Fibroblast of the aortic adventitia (primary cell): ENCODE results near the gene TBC1D22A. TPM values are rescaled to one million over a fixed set of nuclear protein-coding genes. Genes with fewer than 3 reads are reported as not detected.

Source experiments
- DNase-seq: peaks from one replicate; pipeline ENCODE4 v3.0.0-alpha.2; 2010; ENCODE audit warnings: low read depth
- H3K4me3 ChIP-seq: 2 replicates; pipeline ENCODE4 v1.5.1; 2011; ENCODE audit warnings: low read depth, mild to moderate bottlenecking, control low read depth, low read length, moderate library complexity
- total RNA-seq: library from RNA; depleted of rRNA; stranded (reverse); fragments of >200 nt; gene quantifications from 2 replicates; pipeline ENCODE4 v1.2.3, GENCODE V29; 2012; ENCODE audit warnings: low replicate concordance
- TF ChIP-seq, protein P1 (sequence below): IDR thresholded peaks from 2 replicates; pipeline ENCODE4 v1.5.1; 2011; ENCODE audit warnings: mild to moderate bottlenecking, low read length, control low read depth, inconsistent platforms; ENCODE audit not compliant: insufficient read depth

Gene TBC1D22A
- total RNA-seq, 1 donor, result 13.8 TPM

GRCh38 chr22:46962406-46962805 is 200.0 kb downstream of the TBC1D22A start:
- DNase-seq, result no peak
- H3K4me3 ChIP-seq, result no peak overlapping the region
- TF ChIP-seq, protein P1, sequence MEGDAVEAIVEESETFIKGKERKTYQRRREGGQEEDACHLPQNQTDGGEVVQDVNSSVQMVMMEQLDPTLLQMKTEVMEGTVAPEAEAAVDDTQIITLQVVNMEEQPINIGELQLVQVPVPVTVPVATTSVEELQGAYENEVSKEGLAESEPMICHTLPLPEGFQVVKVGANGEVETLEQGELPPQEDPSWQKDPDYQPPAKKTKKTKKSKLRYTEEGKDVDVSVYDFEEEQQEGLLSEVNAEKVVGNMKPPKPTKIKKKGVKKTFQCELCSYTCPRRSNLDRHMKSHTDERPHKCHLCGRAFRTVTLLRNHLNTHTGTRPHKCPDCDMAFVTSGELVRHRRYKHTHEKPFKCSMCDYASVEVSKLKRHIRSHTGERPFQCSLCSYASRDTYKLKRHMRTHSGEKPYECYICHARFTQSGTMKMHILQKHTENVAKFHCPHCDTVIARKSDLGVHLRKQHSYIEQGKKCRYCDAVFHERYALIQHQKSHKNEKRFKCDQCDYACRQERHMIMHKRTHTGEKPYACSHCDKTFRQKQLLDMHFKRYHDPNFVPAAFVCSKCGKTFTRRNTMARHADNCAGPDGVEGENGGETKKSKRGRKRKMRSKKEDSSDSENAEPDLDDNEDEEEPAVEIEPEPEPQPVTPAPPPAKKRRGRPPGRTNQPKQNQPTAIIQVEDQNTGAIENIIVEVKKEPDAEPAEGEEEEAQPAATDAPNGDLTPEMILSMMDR, result no peak

- no peak for DNase-seq
- TF ChIP-seq, protein P1, result no peak
- H3K4me3 ChIP-seq, result no peak overlapping the region
These were observed 201.5 kb downstream of the TBC1D22A start for GRCh38 chr22:46963672-46964545.

- TF ChIP-seq, protein P1, result no peak
- DNase-seq, result no peak
- no peak overlapping the region for H3K4me3 ChIP-seq
These were observed 202.5 kb downstream of the TBC1D22A start for GRCh38 chr22:46964773-46965550.

GRCh38 chr22:46965555-46966494 is 203.4 kb downstream of the TBC1D22A start:
- TF ChIP-seq, protein P1, result no peak
- no peak overlapping the region for H3K4me3 ChIP-seq
- DNase-seq, result no peak

DNA sequence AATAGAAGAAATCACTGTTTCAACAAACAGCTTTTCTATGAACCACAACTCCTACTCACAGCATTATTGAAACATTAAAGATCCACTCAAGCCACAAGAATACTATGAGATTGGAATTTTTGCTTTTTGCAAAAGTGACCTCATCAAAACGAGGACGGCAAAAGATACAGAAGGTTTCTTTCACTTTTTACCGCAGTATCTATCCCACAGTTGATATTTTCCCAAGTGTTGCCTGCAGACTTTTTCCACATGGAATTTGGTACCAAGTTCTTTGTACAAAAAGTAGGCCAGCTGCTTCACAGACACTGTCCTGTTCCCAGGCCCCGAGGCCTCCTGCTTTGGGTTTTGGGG is 204.0 kb downstream of the TBC1D22A start:
- H3K4me3 ChIP-seq, result no peak overlapping the region
- DNase-seq, result no peak
- TF ChIP-seq, protein P1, result no peak

- TF ChIP-seq, protein P1, result no peak
- DNase-seq, result no peak
- no peak overlapping the region for H3K4me3 ChIP-seq
These were observed 204.4 kb downstream of the TBC1D22A start for GRCh38 chr22:46966846-46967245.
